Measurements from ENCODE around the gene RHOC. TPM values are rescaled to one million over a fixed set of nuclear protein-coding genes. Genes with fewer than 3 reads are reported as not detected.
"Not testable (repeated sequence)": the region's sequence is repeated elsewhere in the genome, so short reads cannot be mapped to it uniquely, and the experiment has no call there.

RHOC gene
- total RNA-seq (2014; rRNA removed; shearing (Covaris generic)) = 100 and 125 TPM in 2 replicates
- 142 and 159 TPM in 2 replicates for polyA plus RNA-seq (2015; cell fraction: cytosol; rRNA removed)
- polyA plus RNA-seq (2015; cell fraction: nucleus; rRNA removed) = 61.4 and 72.8 TPM in 2 replicates

DNA sequence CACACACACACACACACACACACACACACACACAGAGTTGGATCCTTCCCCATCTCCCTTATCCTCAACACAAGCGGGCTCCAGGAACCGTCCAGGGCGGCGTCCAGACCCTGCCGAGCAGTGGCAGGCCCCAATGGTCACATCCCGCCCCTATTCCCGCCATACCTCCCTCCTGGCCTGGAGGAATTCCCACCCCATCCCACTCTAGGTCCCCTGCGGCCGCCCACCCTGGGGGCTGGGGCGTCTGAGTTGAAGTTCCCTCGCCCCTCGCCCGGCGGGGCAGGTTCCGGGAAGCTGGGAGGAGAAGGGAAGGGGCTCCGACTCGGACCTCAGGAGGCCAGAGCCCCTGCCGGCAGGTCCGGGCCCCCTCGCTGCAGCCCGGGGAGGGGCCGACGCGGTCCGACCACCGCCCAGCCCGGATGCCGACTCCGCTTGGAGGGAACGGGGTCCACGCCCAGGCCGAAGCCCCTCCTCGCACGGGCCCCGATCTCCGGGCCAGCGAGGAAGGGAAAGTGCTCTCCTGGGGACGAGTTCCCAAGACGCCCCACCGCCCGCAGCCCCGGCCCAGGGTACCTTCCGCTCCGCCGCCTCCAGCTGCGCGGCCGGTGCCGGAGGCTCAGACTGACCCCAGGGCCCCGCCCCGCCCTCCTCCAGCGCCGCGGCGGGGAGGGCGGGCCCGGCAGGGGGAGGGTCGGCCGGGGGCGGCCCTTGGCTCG lies at the start of gene RHOC:
RHOC (minus strand) TSS at position 623 of the 716 bp plus-strand sequence. CDS start 3,328 bp downstream, outside the sequence.
- in situ Hi-C loops (cut with HindIII; ENCODE audit: low pct_unique_long_range_greater_than_20kb, low sequenced_read_pairs) = no loop called here
- DNase-seq (ENCODE audit: low read depth, low spot score) = no peak

DNA sequence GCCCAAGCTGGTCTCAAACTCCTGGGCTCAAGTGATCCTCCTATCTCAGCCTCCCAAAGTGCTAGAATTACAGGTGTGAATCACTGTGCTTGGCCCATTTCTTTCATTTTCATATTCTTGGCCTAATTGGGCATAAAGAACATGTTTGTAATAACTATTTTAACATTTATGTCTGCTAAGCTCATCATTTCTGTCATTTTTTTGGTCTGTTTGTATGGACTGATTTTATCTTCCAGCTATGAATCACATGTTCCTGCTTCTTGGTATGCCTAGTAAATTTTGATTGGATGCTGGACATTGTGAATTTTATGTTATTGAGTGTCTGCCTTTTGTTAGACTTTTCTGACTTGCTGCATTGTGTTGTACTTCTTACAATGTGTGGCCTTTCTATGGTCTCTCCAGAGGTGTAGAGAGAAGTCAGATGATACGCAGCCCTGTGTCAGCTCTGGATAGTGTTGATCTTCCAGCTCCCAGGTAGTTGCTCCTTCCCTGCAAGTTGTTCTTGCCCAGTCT lies 47.2 kb upstream of the RHOC start:
- in situ Hi-C loops (cut with HindIII; ENCODE audit: low pct_unique_long_range_greater_than_20kb, low sequenced_read_pairs) = no loop called here
- DNase-seq (ENCODE audit: low read depth, low spot score) = no peak

GRCh38 chr1:112748396-112748795 lies 41.5 kb upstream of the RHOC start:
- no peak for DNase-seq (ENCODE audit: low read depth, low spot score)
- in situ Hi-C loops (cut with HindIII; ENCODE audit: low pct_unique_long_range_greater_than_20kb, low sequenced_read_pairs) = no loop called here

- DNase-seq (ENCODE audit: low read depth, low spot score) = no peak
- in situ Hi-C loops (cut with HindIII; ENCODE audit: low pct_unique_long_range_greater_than_20kb, low sequenced_read_pairs) = no loop called here
Measured at GRCh38 chr1:112744009-112744578, 37.2 kb upstream of the RHOC start.

- in situ Hi-C loops (cut with HindIII; ENCODE audit: low pct_unique_long_range_greater_than_20kb, low sequenced_read_pairs) = no loop called here
- no peak for DNase-seq (ENCODE audit: low read depth, low spot score)
Measured at GRCh38 chr1:112743174-112744008, 36.5 kb upstream of the RHOC start.

DNA sequence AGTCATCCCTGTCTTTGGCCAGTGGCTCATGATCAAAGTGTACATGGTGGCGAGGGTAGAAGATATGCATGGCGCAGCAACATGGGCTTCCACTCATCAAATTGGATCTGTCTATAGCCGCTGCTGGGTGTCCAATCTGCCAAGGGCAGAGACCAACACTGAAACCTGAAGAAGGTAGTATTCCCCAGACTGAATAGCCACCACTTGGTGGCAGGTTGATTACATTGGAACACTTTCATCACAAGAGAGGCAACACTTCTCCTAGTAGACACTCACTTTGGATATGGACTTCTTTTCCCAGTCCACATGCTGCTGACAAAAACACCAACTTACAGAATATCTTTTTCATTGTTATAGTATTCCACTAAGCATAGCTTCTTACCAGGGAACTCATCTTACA lies 30.6 kb upstream of the RHOC start:
- in situ Hi-C loops (cut with HindIII; ENCODE audit: low pct_unique_long_range_greater_than_20kb, low sequenced_read_pairs) = no loop called here
- no peak for DNase-seq (ENCODE audit: low read depth, low spot score)

- in situ Hi-C loops (cut with HindIII; ENCODE audit: low pct_unique_long_range_greater_than_20kb, low sequenced_read_pairs) = no loop called here
- DNase-seq (ENCODE audit: low read depth, low spot score) = peak; percentile 17
Measured at GRCh38 chr1:112735752-112736151, 28.8 kb upstream of the RHOC start.

GRCh38 chr1:112731451-112731850 lies 24.5 kb upstream of the RHOC start:
- in situ Hi-C loops (cut with HindIII; ENCODE audit: low pct_unique_long_range_greater_than_20kb, low sequenced_read_pairs) = no loop called here
- DNase-seq (ENCODE audit: low read depth, low spot score) = no peak

DNA sequence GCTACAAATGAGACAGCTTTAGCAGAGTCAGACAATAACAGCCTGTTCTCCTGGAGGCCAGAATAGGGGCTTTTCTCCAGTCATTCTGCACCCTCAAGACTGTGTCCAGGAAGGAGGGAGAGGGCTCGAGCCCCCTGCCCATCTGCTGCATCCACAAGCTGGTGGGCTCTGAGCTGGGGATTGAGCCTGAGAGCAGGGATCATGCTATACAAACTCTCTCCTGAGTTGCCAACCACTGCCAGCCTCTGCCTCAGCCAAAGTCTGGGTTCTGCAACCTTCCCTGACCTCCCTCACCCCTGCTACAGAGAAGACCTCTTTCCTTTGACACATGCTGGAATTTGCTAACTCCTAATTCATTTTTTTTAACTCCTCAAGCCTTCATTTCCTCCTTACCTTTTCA lies 23.0 kb upstream of the RHOC start:
- DNase-seq (ENCODE audit: low read depth, low spot score) = no peak
- in situ Hi-C loops (cut with HindIII; ENCODE audit: low pct_unique_long_range_greater_than_20kb, low sequenced_read_pairs) = no loop called here

GRCh38 chr1:112729011-112729410 lies 22.1 kb upstream of the RHOC start:
- in situ Hi-C loops (cut with HindIII; ENCODE audit: low pct_unique_long_range_greater_than_20kb, low sequenced_read_pairs); DNase-seq (ENCODE audit: low read depth, low spot score): not testable (repeated sequence)

DNA sequence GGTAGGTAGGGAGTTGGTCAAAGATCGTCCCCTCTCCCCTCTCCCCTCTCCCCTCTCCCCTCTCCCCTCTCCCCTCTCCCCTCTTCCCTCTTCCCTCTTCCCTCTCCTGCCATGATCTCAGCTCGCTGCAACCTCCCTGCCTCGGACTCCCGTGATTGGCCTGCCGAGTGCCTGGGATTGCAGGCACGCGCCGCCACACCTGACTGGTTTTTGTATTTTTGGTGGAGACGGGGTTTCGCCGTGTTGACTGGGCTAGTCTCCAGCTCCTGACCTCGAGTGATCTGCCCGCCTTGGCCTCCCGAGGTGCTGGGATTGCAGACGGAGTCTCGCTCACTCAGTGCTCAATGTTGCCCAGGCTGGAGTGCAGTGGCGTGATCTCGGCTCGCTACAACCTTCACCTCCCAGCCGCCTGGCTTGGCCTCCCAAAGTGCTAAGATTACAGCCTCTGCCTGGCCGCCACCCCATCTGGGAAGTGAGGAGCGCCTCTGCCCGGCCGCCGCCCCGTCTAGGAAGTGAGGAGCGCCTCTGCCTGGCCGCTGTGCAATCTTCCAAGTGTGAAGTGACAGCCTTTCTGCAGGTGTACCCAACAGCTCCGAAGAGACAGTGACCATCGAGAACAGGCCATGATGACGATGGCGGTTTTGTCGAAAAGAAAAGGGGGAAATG lies 21.5 kb upstream of the RHOC start:
- in situ Hi-C loops (cut with HindIII; ENCODE audit: low pct_unique_long_range_greater_than_20kb, low sequenced_read_pairs); DNase-seq (ENCODE audit: low read depth, low spot score): not testable (repeated sequence)

DNA sequence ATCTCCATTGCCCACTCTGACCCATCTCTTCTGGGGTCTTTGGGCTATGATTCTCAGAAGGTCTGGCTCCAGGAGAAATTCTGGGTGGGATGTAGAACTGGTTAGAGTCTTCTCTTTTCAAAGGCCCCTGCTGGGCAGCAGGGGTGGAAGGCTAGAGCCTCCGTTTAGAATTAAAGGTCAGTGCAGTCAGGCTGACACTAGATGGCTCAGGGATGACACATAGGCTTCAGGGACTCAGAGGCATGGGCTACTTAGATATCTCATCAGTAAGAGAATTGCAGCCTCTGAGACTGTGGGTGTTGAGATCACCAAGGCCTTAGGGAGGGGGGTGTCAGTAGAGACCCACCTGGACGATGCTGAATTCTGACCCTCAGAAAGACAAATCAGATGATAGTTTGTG lies 20.8 kb upstream of the RHOC start:
- in situ Hi-C loops (cut with HindIII; ENCODE audit: low pct_unique_long_range_greater_than_20kb, low sequenced_read_pairs) = no loop called here

GRCh38 chr1:112724240-112724639 lies 17.3 kb upstream of the RHOC start:
- in situ Hi-C loops (cut with HindIII; ENCODE audit: low pct_unique_long_range_greater_than_20kb, low sequenced_read_pairs); DNase-seq (ENCODE audit: low read depth, low spot score): not testable (repeated sequence)

More for the DNA sequence above, 20.8 kb upstream of the RHOC start:
- DNase-seq (ENCODE audit: low read depth, low spot score) = peak; percentile 16

GRCh38 chr1:112723511-112723839 lies 16.5 kb upstream of the RHOC start:
- DNase-seq (ENCODE audit: low read depth, low spot score) = no peak
- in situ Hi-C loops (cut with HindIII; ENCODE audit: low pct_unique_long_range_greater_than_20kb, low sequenced_read_pairs) = no loop called here

GRCh38 chr1:112722601-112723510 lies 15.9 kb upstream of the RHOC start:
- in situ Hi-C loops (cut with HindIII; ENCODE audit: low pct_unique_long_range_greater_than_20kb, low sequenced_read_pairs) = no loop called here
- peak; percentile 27 for DNase-seq (ENCODE audit: low read depth, low spot score)

GRCh38 chr1:112721966-112722524 lies 15.1 kb upstream of the RHOC start:
- DNase-seq (ENCODE audit: low read depth, low spot score) = no peak
- in situ Hi-C loops (cut with HindIII; ENCODE audit: low pct_unique_long_range_greater_than_20kb, low sequenced_read_pairs) = no loop called here

Measured in SK-MEL-5 (cell line).